Parathyroid adenoma (tissue), 2 donors: Measurements from ENCODE around the gene STK17B.

ENCODE experiments used
- H2AFZ ChIP-seq: fragments of 300-600 bp; sonication (generic); one replicate; pipeline ENCODE4 v1.7.0; 2017; ENCODE audit warnings: antibody characterized with exemption, mild to moderate bottlenecking
- H3K27ac ChIP-seq: fragments of 300-600 bp; sonication (generic); one replicate; pipeline ENCODE4 v1.7.0; 2017
- H3K27me3 ChIP-seq: fragments of 300-600 bp; sonication (generic); one replicate; pipeline ENCODE4 v1.7.0; 2017; ENCODE audit warnings: low read length; ENCODE audit not compliant: control insufficient read depth, insufficient read depth
- H3K36me3 ChIP-seq: fragments of 300-600 bp; sonication (generic); one replicate; pipeline ENCODE4 v1.7.0; 2017; ENCODE audit warnings: low read length; ENCODE audit not compliant: control insufficient read depth, insufficient read depth
- H3K4me1 ChIP-seq: fragments of 300-600 bp; sonication (generic); one replicate; pipeline ENCODE4 v1.7.0; 2017; ENCODE audit warnings: control low read depth
- H3K4me2 ChIP-seq: fragments of 300-600 bp; sonication (generic); one replicate; pipeline ENCODE4 v1.7.0; 2017; ENCODE audit warnings: low read length
- H3K4me3 ChIP-seq: fragments of 300-600 bp; sonication (generic); one replicate; pipeline ENCODE4 v1.7.0; 2017; ENCODE audit warnings: low read depth, low read length
- H3K79me2 ChIP-seq: fragments of 300-600 bp; sonication (generic); one replicate; pipeline ENCODE4 v1.7.0; 2017; ENCODE audit warnings: control low read depth
- H3K9ac ChIP-seq: fragments of 300-600 bp; sonication (generic); one replicate; pipeline ENCODE4 v1.7.0; 2017; ENCODE audit warnings: mild to moderate bottlenecking
- H3K9me3 ChIP-seq: fragments of 300-600 bp; sonication (generic); one replicate; pipeline ENCODE4 v1.7.0; 2017; ENCODE audit warnings: low read length; ENCODE audit not compliant: control insufficient read depth
- CTCF ChIP-seq: fragments of 300-600 bp; sonication (generic); IDR thresholded peaks from one replicate; pipeline ENCODE4 v1.7.0; 2017; ENCODE audit warnings: antibody characterized with exemption, mild to moderate bottlenecking
- donor health status: primary hyperparathyroidism.

Gene STK17B

GRCh38 chr2:196169516-196169915 is 1.9 kb downstream of the STK17B start:
- H3K79me2 ChIP-seq: no peaks in the 10 kb centered on the region
- no peak overlapping the region for H3K9ac ChIP-seq
- H3K4me3 ChIP-seq: peak overlapping the region; percentile 7
- no peaks in the 10 kb centered on the region for H3K4me1 ChIP-seq
- H3K27me3 ChIP-seq: no peaks in the 10 kb centered on the region
- no peaks in the 10 kb centered on the region for H3K9me3 ChIP-seq
- no peaks in the 10 kb centered on the region for H3K36me3 ChIP-seq
- peak overlapping the region; percentile 9 for H3K27ac ChIP-seq
- no peak for TF ChIP-seq CTCF
- H2AFZ ChIP-seq: no peak overlapping the region
- H3K4me2 ChIP-seq: no peak overlapping the region

GRCh38 chr2:196168181-196168580 is 3.2 kb downstream of the STK17B start:
- Histone ChIP-seq H3K27ac (no peak overlapping the region), H3K9me3 (no peaks in the 10 kb centered on the region), H3K4me3 (no peak overlapping the region), H2AFZ (no peak overlapping the region), H3K79me2 (no peaks in the 10 kb centered on the region), H3K36me3 (no peaks in the 10 kb centered on the region), H3K4me1 (no peaks in the 10 kb centered on the region), H3K27me3 (no peaks in the 10 kb centered on the region), H3K9ac (no peak overlapping the region), H3K4me2 (no peak overlapping the region)
- TF ChIP-seq CTCF: no peak

- Histone ChIP-seq H3K36me3 (no peaks in the 10 kb centered on the region), H2AFZ (no peak overlapping the region), H3K9ac (no peak overlapping the region), H3K79me2 (no peaks in the 10 kb centered on the region), H3K4me3 (no peak overlapping the region), H3K4me1 (no peaks in the 10 kb centered on the region), H3K9me3 (no peaks in the 10 kb centered on the region), H3K27me3 (no peaks in the 10 kb centered on the region), H3K4me2 (no peak overlapping the region), H3K27ac (no peak overlapping the region)
- no peak for TF ChIP-seq CTCF
These were observed 3.7 kb downstream of the STK17B start for GRCh38 chr2:196167666-196168065.

GRCh38 chr2:196166876-196167275 is 4.5 kb downstream of the STK17B start:
- no peaks in the 10 kb centered on the region for H3K79me2 ChIP-seq
- H2AFZ ChIP-seq: no peak overlapping the region
- TF ChIP-seq CTCF: no peak
- no peak overlapping the region for H3K27ac ChIP-seq
- no peak overlapping the region for H3K4me2 ChIP-seq
- no peak overlapping the region for H3K4me3 ChIP-seq
- H3K4me1 ChIP-seq: no peaks in the 10 kb centered on the region
- no peaks in the 10 kb centered on the region for H3K9me3 ChIP-seq
- H3K27me3 ChIP-seq: no peaks in the 10 kb centered on the region
- H3K9ac ChIP-seq: no peak overlapping the region
- H3K36me3 ChIP-seq: no peaks in the 10 kb centered on the region

- no peaks in the 10 kb centered on the region for H3K9me3 ChIP-seq
- H3K4me2 ChIP-seq: no peak overlapping the region
- H3K4me1 ChIP-seq: no peaks in the 10 kb centered on the region
- no peaks in the 10 kb centered on the region for H3K27me3 ChIP-seq
- H2AFZ ChIP-seq: no peak overlapping the region
- H3K36me3 ChIP-seq: no peaks in the 10 kb centered on the region
- no peak for TF ChIP-seq CTCF
- H3K9ac ChIP-seq: no peak overlapping the region
- H3K79me2 ChIP-seq: no peaks in the 10 kb centered on the region
- H3K4me3 ChIP-seq: no peak overlapping the region
- no peak overlapping the region for H3K27ac ChIP-seq
These were observed 6.4 kb downstream of the STK17B start for GRCh38 chr2:196165016-196165415.
